Neural progenitor cell (in vitro differentiated cells): ENCODE results near the gene CFAP69.

Experiments used
- EZH2 ChIP-seq: fragments of 200-600 bp; sonication (generic); IDR thresholded peaks from 2 replicates; pipeline ENCODE4 v1.6.1; 2017; ENCODE audit warnings: antibody characterized with exemption, mild to moderate bottlenecking, moderate library complexity
- EZH2phosphoT487 ChIP-seq: fragments of 200-600 bp; sonication (generic); IDR thresholded peaks from 2 replicates; pipeline ENCODE4 v1.6.1; 2017; ENCODE audit warnings: antibody characterized with exemption
- TF ChIP-seq, protein P1 (sequence below): fragments of 200-600 bp; sonication (generic); IDR thresholded peaks from 2 replicates; pipeline ENCODE4 v1.5.1; 2017; ENCODE audit warnings: antibody characterized with exemption, mild to moderate bottlenecking

DNA sequence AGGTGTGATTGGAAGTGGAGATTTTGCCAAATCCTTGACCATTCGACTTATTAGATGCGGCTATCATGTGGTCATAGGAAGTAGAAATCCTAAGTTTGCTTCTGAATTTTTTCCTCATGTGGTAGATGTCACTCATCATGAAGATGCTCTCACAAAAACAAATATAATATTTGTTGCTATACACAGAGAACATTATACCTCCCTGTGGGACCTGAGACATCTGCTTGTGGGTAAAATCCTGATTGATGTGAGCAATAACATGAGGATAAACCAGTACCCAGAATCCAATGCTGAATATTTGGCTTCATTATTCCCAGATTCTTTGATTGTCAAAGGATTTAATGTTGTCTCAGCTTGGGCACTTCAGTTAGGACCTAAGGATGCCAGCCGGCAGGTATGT lies 19.8 kb upstream of the CFAP69 start:
- TF ChIP-seq, protein P1, sequence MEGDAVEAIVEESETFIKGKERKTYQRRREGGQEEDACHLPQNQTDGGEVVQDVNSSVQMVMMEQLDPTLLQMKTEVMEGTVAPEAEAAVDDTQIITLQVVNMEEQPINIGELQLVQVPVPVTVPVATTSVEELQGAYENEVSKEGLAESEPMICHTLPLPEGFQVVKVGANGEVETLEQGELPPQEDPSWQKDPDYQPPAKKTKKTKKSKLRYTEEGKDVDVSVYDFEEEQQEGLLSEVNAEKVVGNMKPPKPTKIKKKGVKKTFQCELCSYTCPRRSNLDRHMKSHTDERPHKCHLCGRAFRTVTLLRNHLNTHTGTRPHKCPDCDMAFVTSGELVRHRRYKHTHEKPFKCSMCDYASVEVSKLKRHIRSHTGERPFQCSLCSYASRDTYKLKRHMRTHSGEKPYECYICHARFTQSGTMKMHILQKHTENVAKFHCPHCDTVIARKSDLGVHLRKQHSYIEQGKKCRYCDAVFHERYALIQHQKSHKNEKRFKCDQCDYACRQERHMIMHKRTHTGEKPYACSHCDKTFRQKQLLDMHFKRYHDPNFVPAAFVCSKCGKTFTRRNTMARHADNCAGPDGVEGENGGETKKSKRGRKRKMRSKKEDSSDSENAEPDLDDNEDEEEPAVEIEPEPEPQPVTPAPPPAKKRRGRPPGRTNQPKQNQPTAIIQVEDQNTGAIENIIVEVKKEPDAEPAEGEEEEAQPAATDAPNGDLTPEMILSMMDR: no peak
- TF ChIP-seq EZH2 (no peak), EZH2phosphoT487 (no peak)
